ENCODE measurements around the gene RPAP2.

- TF ChIP-seq YY1 (IDR thresholded peaks at IDR 0.05; ENCODE audit: low read depth): no peak
- TF ChIP-seq CEBPB (IDR thresholded peaks at IDR 0.05): no peak
- TF ChIP-seq TCF12 (IDR thresholded peaks at IDR 0.05; ENCODE audit: low read depth): no peak
- no peak for TF ChIP-seq CREB1 (IDR thresholded peaks at IDR 0.05; ENCODE audit: low read depth)
- TF ChIP-seq, protein P1, sequence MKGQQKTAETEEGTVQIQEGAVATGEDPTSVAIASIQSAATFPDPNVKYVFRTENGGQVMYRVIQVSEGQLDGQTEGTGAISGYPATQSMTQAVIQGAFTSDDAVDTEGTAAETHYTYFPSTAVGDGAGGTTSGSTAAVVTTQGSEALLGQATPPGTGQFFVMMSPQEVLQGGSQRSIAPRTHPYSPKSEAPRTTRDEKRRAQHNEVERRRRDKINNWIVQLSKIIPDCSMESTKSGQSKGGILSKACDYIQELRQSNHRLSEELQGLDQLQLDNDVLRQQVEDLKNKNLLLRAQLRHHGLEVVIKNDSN (IDR thresholded peaks at IDR 0.05): no peak
- no peak for TF ChIP-seq EGR1 (IDR thresholded peaks at IDR 0.05)
Measured at GRCh38 chr1:92352856-92353255, 54.0 kb downstream of the RPAP2 start.

All from Ishikawa (cell line).